ENCODE results near the gene DCP1B.

The DCP1B gene

GRCh38 chr12:1994429-1995143, 9.7 kb downstream of the DCP1B start:
- no peaks in the 10 kb centered on the region for H3K27me3 ChIP-seq (replicated peaks; ENCODE audit: control insufficient read depth, insufficient read depth, low read length)
- peaks cover 2% of the 10 kb centered on the region; the same call in 1 of the 2 replicates for H3K36me3 ChIP-seq (ENCODE audit: control insufficient read depth, insufficient read depth, low read length)
- DNase-seq (ENCODE audit: extremely low read depth, insufficient read length) = no peak
- TF ChIP-seq CTCF (IDR thresholded peaks at IDR 0.05; ENCODE audit: insufficient read depth, low read length, poor library complexity, severe bottlenecking) = no peak
- no peak overlapping the region for H3K4me3 ChIP-seq (replicated peaks; ENCODE audit: low read depth, low read length)

DNA sequence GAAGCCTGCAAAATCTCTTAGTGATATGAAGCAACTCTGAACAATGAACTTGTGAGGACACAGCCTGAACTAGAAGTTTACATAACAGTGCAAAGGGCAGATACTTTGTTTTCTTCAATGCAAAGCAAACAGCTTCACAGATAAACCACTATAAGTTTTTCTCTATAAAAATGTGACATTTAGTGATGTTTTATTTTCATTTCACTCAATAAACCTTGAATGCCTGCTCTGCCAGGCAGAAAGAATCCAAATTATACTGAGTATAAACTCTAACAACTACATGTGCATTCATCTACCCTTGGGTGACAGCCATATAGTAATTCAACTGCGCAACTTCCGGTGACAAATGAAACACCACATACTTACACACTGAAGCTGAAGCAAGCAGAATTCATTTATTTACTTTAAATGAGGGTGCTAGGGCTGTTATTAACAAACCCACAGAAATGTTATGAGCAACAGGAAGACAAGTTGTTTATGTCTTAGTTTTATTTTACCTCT, 10.3 kb downstream of the DCP1B start:
- no peak overlapping the region for H3K4me3 ChIP-seq (replicated peaks; ENCODE audit: low read depth, low read length)
- no peaks in the 10 kb centered on the region for H3K27me3 ChIP-seq (replicated peaks; ENCODE audit: control insufficient read depth, insufficient read depth, low read length)
- TF ChIP-seq CTCF (IDR thresholded peaks at IDR 0.05; ENCODE audit: insufficient read depth, low read length, poor library complexity, severe bottlenecking) = no peak
- no peak for DNase-seq (ENCODE audit: extremely low read depth, insufficient read length)
- peaks cover 2% of the 10 kb centered on the region; the same call in 1 of the 2 replicates for H3K36me3 ChIP-seq (ENCODE audit: control insufficient read depth, insufficient read depth, low read length)

- Histone ChIP-seq H3K27me3 (replicated peaks; ENCODE audit: control insufficient read depth, insufficient read depth, low read length) (no peaks in the 10 kb centered on the region), H3K36me3 (ENCODE audit: control insufficient read depth, insufficient read depth, low read length) (peaks cover 2% of the 10 kb centered on the region; the same call in 1 of the 2 replicates), H3K4me3 (replicated peaks; ENCODE audit: low read depth, low read length) (no peak overlapping the region)
- no peak for TF ChIP-seq CTCF (IDR thresholded peaks at IDR 0.05; ENCODE audit: insufficient read depth, low read length, poor library complexity, severe bottlenecking)
- no peak for DNase-seq (ENCODE audit: extremely low read depth, insufficient read length)
Observed at GRCh38 chr12:1993341-1993740, 10.9 kb downstream of the DCP1B start.

- Histone ChIP-seq H3K27me3 (replicated peaks; ENCODE audit: control insufficient read depth, insufficient read depth, low read length) (no peaks in the 10 kb centered on the region), H3K4me3 (replicated peaks; ENCODE audit: low read depth, low read length) (no peak overlapping the region), H3K36me3 (ENCODE audit: control insufficient read depth, insufficient read depth, low read length) (peaks cover 2% of the 10 kb centered on the region; the same call in 1 of the 2 replicates)
- TF ChIP-seq CTCF (IDR thresholded peaks at IDR 0.05; ENCODE audit: insufficient read depth, low read length, poor library complexity, severe bottlenecking) = no peak
- no peak for DNase-seq (ENCODE audit: extremely low read depth, insufficient read length)
Observed at GRCh38 chr12:1992732-1993131, 11.5 kb downstream of the DCP1B start.

- Histone ChIP-seq H3K27me3 (replicated peaks; ENCODE audit: control insufficient read depth, insufficient read depth, low read length) (no peaks in the 10 kb centered on the region), H3K36me3 (ENCODE audit: control insufficient read depth, insufficient read depth, low read length) (peaks cover 2% of the 10 kb centered on the region; the same call in 1 of the 2 replicates), H3K4me3 (replicated peaks; ENCODE audit: low read depth, low read length) (no peak overlapping the region)
- DNase-seq (ENCODE audit: extremely low read depth, insufficient read length) = no peak
- TF ChIP-seq CTCF (IDR thresholded peaks at IDR 0.05; ENCODE audit: insufficient read depth, low read length, poor library complexity, severe bottlenecking) = no peak
Observed at GRCh38 chr12:1989111-1989510, 15.1 kb downstream of the DCP1B start.
